ENCODE results near the gene NACC1. TPM values are rescaled to one million over a fixed set of nuclear protein-coding genes. Genes with fewer than 3 reads are reported as not detected.

Gene NACC1
- total RNA-seq, 1 donor from 2014 or later: 34.7 TPM

DNA sequence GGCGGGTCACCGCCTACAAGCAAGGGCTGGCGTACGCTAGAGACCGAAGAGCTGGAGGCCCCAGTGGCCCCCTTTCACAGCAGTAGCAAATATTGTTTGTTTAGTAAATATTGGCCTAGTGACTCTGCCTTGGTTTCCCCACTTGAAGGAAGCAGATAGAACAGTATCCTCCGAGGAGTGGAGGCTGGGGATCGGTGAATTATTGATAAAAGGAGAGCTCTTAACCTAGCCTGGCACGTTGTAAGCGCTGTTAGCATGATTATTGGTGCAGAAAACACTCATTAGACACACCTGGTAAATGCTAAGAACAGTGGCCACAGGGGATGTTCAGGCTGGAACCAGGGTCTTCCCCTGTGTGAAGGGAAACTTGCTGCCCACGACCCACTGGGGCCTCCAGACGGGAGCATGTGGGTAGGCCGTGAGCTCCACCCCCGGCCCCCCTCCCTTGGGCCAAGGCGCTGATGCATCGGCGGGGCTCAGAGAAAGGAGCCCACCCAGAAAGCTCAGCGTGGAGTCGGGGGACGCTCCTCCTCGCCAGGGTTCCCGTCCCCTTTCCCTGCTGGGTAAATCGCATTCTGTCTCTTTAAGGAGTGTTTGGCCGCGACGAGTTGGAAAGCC, 34.4 kb downstream of the NACC1 start:
- Histone ChIP-seq H3K9me3 (ENCODE audit: low read depth) (no peaks in the 10 kb centered on the region), H3K27ac (peak overlapping the region; percentile 97), H3K4me1 (peaks cover 8% of the 10 kb centered on the region), H3K4me2 (peak overlapping the region; percentile 90), H2AFZ (replicated peaks) (no peak overlapping the region), H4K20me1 (ENCODE audit: low read depth) (peaks cover 25% of the 10 kb centered on the region), H3F3A (ENCODE audit: low read depth) (peaks cover 46% of the 10 kb centered on the region), H3K36me3 (no peaks in the 10 kb centered on the region), H3K79me2 (ENCODE audit: low read depth) (peaks cover 38% of the 10 kb centered on the region), H3K27me3 (peaks cover 6% of the 10 kb centered on the region), H3K9ac (peak overlapping the region; percentile 76), H3K4me3 (peak overlapping the region; percentile 91)
- peaks cover 40% of the 10 kb centered on the region for H3K4me1 Mint-ChIP-seq
- no peaks in the 10 kb centered on the region for H3K9me3 Mint-ChIP-seq
- peak; percentile 71 for DNase-seq (ENCODE audit: low spot score)
- peaks cover 12% of the 10 kb centered on the region for H3K27me3 Mint-ChIP-seq (ENCODE audit: insufficient read depth, low read depth)
- H3K36me3 Mint-ChIP-seq: peaks cover 7% of the 10 kb centered on the region
- peak overlapping the region; percentile 98 for H3K27ac Mint-ChIP-seq
- TF ChIP-seq EZH2 (IDR thresholded peaks at IDR 0.05): no peak
- TF ChIP-seq, protein P1, sequence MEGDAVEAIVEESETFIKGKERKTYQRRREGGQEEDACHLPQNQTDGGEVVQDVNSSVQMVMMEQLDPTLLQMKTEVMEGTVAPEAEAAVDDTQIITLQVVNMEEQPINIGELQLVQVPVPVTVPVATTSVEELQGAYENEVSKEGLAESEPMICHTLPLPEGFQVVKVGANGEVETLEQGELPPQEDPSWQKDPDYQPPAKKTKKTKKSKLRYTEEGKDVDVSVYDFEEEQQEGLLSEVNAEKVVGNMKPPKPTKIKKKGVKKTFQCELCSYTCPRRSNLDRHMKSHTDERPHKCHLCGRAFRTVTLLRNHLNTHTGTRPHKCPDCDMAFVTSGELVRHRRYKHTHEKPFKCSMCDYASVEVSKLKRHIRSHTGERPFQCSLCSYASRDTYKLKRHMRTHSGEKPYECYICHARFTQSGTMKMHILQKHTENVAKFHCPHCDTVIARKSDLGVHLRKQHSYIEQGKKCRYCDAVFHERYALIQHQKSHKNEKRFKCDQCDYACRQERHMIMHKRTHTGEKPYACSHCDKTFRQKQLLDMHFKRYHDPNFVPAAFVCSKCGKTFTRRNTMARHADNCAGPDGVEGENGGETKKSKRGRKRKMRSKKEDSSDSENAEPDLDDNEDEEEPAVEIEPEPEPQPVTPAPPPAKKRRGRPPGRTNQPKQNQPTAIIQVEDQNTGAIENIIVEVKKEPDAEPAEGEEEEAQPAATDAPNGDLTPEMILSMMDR (IDR thresholded peaks at IDR 0.05): no peak
- no peak for TF ChIP-seq EZH2phosphoT487 (IDR thresholded peaks at IDR 0.05)
- H3K4me3 Mint-ChIP-seq: peak overlapping the region; percentile 94

DNA sequence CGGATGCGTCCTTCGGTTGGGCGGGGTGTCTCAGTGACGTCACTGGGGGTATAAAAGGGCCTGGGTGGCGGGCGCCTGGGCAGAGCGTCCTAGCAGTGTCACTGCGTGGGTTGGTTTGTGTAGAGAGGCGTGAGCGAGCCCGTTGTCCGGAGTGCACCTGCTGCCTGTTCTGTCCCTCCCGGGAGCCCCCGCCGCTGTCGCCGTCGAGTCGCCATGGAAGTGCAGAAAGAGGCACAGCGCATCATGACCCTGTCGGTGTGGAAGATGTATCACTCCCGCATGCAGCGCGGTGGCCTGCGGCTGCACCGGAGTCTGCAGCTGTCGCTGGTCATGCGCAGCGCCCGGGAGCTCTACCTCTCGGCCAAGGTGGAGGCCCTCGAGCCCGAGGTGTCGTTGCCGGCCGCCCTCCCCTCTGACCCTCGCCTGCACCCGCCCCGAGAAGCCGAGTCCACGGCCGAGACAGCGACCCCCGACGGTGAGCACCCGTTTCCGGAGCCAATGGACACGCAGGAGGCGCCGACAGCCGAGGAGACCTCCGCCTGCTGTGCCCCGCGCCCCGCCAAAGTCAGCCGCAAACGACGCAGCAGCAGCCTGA, 35.0 kb downstream of the NACC1 start:
- H3K4me2 ChIP-seq: peak overlapping the region; percentile 90
- Mint-ChIP-seq H3K9me3 (no peaks in the 10 kb centered on the region), H3K36me3 (peaks cover 7% of the 10 kb centered on the region), H3K27me3 (ENCODE audit: insufficient read depth, low read depth) (peaks cover 15% of the 10 kb centered on the region), H3K4me3 (peak overlapping the region; percentile 94), H3K27ac (peak overlapping the region; percentile 98), H3K4me1 (peaks cover 42% of the 10 kb centered on the region)
- H3K36me3 ChIP-seq: no peaks in the 10 kb centered on the region
- H3K27me3 ChIP-seq: peaks cover 6% of the 10 kb centered on the region
- peak overlapping the region; percentile 91 for H3K4me3 ChIP-seq
- H3K9me3 ChIP-seq (ENCODE audit: low read depth): no peaks in the 10 kb centered on the region
- H3F3A ChIP-seq (ENCODE audit: low read depth): peaks cover 48% of the 10 kb centered on the region
- DNase-seq (ENCODE audit: low spot score): peak; percentile 97
- H3K79me2 ChIP-seq (ENCODE audit: low read depth): peaks cover 38% of the 10 kb centered on the region
- H4K20me1 ChIP-seq (ENCODE audit: low read depth): peaks cover 25% of the 10 kb centered on the region
- H2AFZ ChIP-seq (replicated peaks): no peak overlapping the region
- peaks cover 8% of the 10 kb centered on the region for H3K4me1 ChIP-seq
- TF ChIP-seq, protein P1 (IDR thresholded peaks at IDR 0.05): no peak
- no peak for TF ChIP-seq EZH2phosphoT487 (IDR thresholded peaks at IDR 0.05)
- TF ChIP-seq EZH2 (IDR thresholded peaks at IDR 0.05): no peak
- peak overlapping the region; percentile 97 for H3K27ac ChIP-seq
- H3K9ac ChIP-seq: peak overlapping the region; percentile 87

DNA sequence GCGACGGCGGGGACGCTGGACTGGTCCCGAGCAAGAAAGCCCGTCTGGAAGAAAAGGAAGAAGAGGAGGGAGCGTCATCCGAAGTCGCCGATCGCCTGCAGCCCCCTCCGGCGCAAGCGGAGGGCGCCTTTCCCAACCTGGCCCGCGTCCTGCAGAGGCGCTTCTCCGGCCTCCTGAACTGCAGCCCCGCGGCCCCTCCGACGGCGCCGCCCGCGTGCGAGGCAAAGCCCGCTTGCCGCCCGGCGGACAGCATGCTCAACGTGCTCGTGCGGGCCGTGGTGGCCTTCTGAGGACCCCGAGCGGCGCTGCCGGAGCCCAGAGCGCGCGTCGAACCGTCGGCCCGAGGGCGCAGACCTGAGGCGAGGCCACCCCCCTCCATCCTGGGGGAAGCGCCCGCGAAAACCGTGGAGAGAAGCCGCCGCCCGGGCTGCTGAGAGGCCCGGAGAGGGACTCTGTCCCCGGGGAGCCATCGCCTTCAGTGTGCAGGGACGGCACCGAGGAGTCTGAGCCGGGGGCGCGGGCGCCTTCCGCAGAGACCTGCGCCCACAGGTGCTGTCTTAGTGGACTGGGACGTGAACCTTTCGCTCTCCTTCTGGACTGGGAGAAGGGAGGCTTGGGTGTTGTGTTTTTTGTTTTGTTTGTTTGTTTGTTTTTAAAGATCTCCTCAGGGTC, 35.6 kb downstream of the NACC1 start:
- H4K20me1 ChIP-seq (ENCODE audit: low read depth): peaks cover 25% of the 10 kb centered on the region

More for the DNA sequence above, 35.6 kb downstream of the NACC1 start:
- peak overlapping the region; percentile 90 for H3K4me2 ChIP-seq
- no peak overlapping the region for H2AFZ ChIP-seq (replicated peaks)
- H3K27ac Mint-ChIP-seq: peak overlapping the region; percentile 93
- H3K79me2 ChIP-seq (ENCODE audit: low read depth): peaks cover 38% of the 10 kb centered on the region
- no peaks in the 10 kb centered on the region for H3K9me3 Mint-ChIP-seq
- H3K4me3 ChIP-seq: peak overlapping the region; percentile 91
- peak overlapping the region; percentile 87 for H3K9ac ChIP-seq
- TF ChIP-seq, protein P1 (IDR thresholded peaks at IDR 0.05): peak; percentile 22
- TF ChIP-seq EZH2phosphoT487 (IDR thresholded peaks at IDR 0.05) (peak; percentile 28), EZH2 (IDR thresholded peaks at IDR 0.05) (no peak)
- DNase-seq (ENCODE audit: low spot score): peak; percentile 79
- peaks cover 8% of the 10 kb centered on the region for H3K4me1 ChIP-seq
- H3K4me1 Mint-ChIP-seq: peaks cover 41% of the 10 kb centered on the region
- peaks cover 20% of the 10 kb centered on the region for H3K27me3 Mint-ChIP-seq (ENCODE audit: insufficient read depth, low read depth)
- H3K36me3 Mint-ChIP-seq: peaks cover 7% of the 10 kb centered on the region
- H3K27me3 ChIP-seq: peaks cover 6% of the 10 kb centered on the region
- peak overlapping the region; percentile 94 for H3K4me3 Mint-ChIP-seq
- H3K36me3 ChIP-seq: no peaks in the 10 kb centered on the region
- peaks cover 48% of the 10 kb centered on the region for H3F3A ChIP-seq (ENCODE audit: low read depth)
- no peaks in the 10 kb centered on the region for H3K9me3 ChIP-seq (ENCODE audit: low read depth)
- peak overlapping the region; percentile 97 for H3K27ac ChIP-seq

All from neural progenitor cell (in vitro differentiated cells).